MM.1S (cell line): Measurements from ENCODE around the gene CHI3L1.

Source experiments
- DNase-seq: peaks from one replicate; pipeline ENCODE4 v3.0.0-alpha.2; 2015
- H2AFZ ChIP-seq: fragments of 300-600 bp; sonication (generic); 2 replicates; pipeline ENCODE4 v1.6.0; 2016; ENCODE audit warnings: antibody characterized with exemption, low read length
- H3F3A ChIP-seq: fragments of 300-600 bp; sonication (generic); 2 replicates; pipeline ENCODE4 v1.6.1; 2016; ENCODE audit warnings: mild to moderate bottlenecking, antibody characterized with exemption, low read length, moderate library complexity, mixed read lengths; ENCODE audit not compliant: insufficient read depth
- H3K27ac ChIP-seq: fragments of 300-600 bp; sonication (generic); 2 replicates; pipeline ENCODE4 v1.5.1; 2016; ENCODE audit warnings: mild to moderate bottlenecking, low read length
- H3K27me3 ChIP-seq: fragments of 300-600 bp; sonication (generic); replicated peaks from 2 replicates; pipeline ENCODE4 v1.6.0; 2016; ENCODE audit warnings: low read length; ENCODE audit not compliant: insufficient read depth
- H3K36me3 ChIP-seq: fragments of 300-600 bp; sonication (generic); replicated peaks from 2 replicates; pipeline ENCODE4 v1.6.1; 2016; ENCODE audit warnings: mild to moderate bottlenecking, low read length, mixed read lengths; ENCODE audit not compliant: insufficient read depth
- H3K4me1 ChIP-seq: fragments of 300-600 bp; sonication (generic); 2 replicates; pipeline ENCODE4 v1.6.1; 2016; ENCODE audit warnings: low read length, mixed read lengths
- H3K4me2 ChIP-seq: fragments of 300-600 bp; sonication (generic); 2 replicates; pipeline ENCODE4 v1.6.0; 2016; ENCODE audit warnings: low read depth, low read length
- H3K4me3 ChIP-seq: fragments of 300-600 bp; sonication (generic); 2 replicates; pipeline ENCODE4 v1.5.1; 2016; ENCODE audit warnings: low read length, mixed read lengths
- H3K79me2 ChIP-seq: fragments of 300-600 bp; sonication (generic); 2 replicates; pipeline ENCODE4 v1.6.1; 2016; ENCODE audit warnings: mixed run types, low read length, mixed read lengths
- H3K9ac ChIP-seq: fragments of 300-600 bp; sonication (generic); 2 replicates; pipeline ENCODE4 v1.6.1; 2016; ENCODE audit warnings: low read length, mixed read lengths
- H3K9me2 ChIP-seq: fragments of 300-600 bp; sonication (generic); replicated peaks from 2 replicates; pipeline ENCODE4 v1.6.1; 2016; ENCODE audit warnings: mild to moderate bottlenecking, low read length, mixed read lengths; ENCODE audit not compliant: insufficient read depth
- H3K9me3 ChIP-seq: fragments of 300-600 bp; sonication (generic); replicated peaks from 2 replicates; pipeline ENCODE4 v1.6.1; 2016; ENCODE audit warnings: mild to moderate bottlenecking, low read length, mixed read lengths; ENCODE audit not compliant: insufficient read depth
- H4K20me1 ChIP-seq: fragments of 300-600 bp; sonication (generic); 2 replicates; pipeline ENCODE4 v1.6.1; 2016; ENCODE audit warnings: mild to moderate bottlenecking, low read length, moderate library complexity, mixed read lengths; ENCODE audit not compliant: insufficient read depth
- EZH2 ChIP-seq: fragments of 300-600 bp; sonication (generic); optimal IDR thresholded peaks from 2 replicates; pipeline ENCODE3; 2017; ENCODE audit warnings: low read depth, mild to moderate bottlenecking, antibody characterized with exemption, low read length, mixed read lengths
- EZH2phosphoT487 ChIP-seq: fragments of 300-600 bp; sonication (generic); IDR thresholded peaks from 2 replicates; pipeline ENCODE4 v1.6.1; 2018; ENCODE audit warnings: antibody characterized with exemption, low read length
- TF ChIP-seq, protein P1 (sequence below): fragments of 300-600 bp; sonication (generic); IDR thresholded peaks from 2 replicates; pipeline ENCODE4 v1.5.1; 2016; ENCODE audit warnings: antibody characterized with exemption, low read length, mixed read lengths

Gene CHI3L1

DNA sequence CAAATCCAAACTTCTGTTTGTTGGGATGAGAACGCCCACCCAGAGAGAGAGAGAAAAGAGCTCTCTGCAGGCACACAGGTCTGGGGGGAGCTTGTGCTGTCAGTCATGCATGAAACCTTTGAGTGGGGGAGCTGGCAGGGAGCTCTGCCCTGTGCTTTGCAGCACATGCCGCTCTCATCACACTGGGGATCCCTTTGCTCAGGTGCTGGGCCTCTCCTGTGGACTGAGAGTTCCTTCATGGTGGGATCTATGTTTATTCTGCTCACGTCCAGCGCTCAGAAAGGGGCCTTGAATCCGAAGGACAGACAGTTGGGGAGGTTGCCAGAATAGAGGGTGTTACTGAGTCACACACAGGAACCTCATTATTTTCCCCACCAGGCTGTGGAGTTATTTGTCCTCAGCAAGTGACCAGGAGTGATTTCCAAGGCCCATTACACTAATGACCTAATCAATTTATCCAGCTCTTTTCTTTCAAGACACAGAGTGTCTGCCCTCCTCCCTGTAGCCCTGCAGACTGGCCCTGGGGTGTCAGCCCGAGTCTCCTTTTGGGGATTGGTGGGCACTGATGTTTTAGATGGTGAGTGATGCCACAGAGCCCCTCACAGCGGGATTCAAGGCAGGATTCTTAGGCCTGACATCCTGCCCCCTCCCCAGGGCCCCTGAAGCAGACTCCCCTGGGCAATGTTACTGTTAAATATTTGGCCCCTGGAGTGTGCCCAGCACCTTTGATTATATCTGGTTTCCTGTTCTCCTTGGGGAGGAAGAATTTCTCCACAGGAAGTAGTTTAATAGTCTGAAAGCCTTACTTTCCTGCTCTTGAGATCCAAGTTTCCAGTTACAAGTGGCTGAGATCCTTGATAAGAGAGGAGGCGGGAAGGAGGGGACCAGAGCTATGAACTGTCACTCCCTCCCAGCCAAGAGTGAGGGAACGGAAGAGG is 33.2 kb downstream of the CHI3L1 start:
- DNase-seq: no peak
- no peaks in the 10 kb centered on the region for H3F3A ChIP-seq

DNA sequence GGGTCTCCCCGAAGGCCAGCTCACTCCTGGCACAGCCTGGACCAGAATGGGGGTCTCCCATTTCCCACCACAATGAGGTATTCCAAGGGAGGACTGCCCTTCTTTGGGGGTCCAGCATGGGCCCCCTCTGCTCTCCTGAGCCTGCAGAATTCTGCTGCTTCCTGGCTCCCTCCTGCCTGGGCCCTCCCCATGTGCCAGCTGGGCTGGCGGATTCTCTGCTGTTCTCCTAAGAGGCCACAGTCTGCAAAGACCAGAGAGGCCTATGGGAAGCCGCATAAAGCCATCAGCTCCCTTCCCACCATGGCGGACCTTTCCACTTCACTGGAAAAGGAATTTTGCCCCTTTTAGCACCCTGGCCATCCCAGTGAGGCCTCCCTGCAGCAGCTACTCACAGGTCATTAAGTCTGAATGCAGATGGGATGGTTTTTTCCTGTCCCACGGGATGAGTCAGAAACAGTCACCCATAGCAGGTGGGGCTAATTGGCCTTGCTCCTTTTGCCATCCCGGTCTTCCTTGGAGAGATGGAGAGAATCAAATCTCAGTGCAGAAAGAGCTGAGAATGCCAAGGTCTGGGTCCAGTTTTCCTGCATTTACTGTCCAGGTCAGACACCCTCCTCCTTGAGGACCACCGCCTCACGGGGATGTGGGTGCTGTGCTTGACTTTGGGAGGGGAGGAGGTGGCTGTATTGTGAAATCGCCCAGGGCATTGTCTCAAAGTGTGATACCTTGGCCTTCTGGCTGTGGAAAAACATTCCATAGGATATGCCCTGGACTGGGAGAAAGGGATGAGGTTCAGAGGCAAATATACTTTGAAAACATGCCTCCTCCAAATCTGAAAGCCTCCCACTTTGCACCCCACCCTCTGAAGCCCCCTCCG is 34.1 kb downstream of the CHI3L1 start:
- Histone ChIP-seq H3K4me2 (no peak overlapping the region), H3K9me2 (no peaks in the 10 kb centered on the region), H2AFZ (no peak overlapping the region), H3K79me2 (no peaks in the 10 kb centered on the region), H3K27me3 (no peaks in the 10 kb centered on the region), H3K9ac (no peak overlapping the region), H3K27ac (no peak overlapping the region), H3K36me3 (no peaks in the 10 kb centered on the region), H3F3A (no peaks in the 10 kb centered on the region), H4K20me1 (no peaks in the 10 kb centered on the region), H3K9me3 (no peaks in the 10 kb centered on the region), H3K4me3 (no peak overlapping the region), H3K4me1 (no peaks in the 10 kb centered on the region)
- TF ChIP-seq EZH2phosphoT487: no peak
- no peak for TF ChIP-seq EZH2
- TF ChIP-seq, protein P1, sequence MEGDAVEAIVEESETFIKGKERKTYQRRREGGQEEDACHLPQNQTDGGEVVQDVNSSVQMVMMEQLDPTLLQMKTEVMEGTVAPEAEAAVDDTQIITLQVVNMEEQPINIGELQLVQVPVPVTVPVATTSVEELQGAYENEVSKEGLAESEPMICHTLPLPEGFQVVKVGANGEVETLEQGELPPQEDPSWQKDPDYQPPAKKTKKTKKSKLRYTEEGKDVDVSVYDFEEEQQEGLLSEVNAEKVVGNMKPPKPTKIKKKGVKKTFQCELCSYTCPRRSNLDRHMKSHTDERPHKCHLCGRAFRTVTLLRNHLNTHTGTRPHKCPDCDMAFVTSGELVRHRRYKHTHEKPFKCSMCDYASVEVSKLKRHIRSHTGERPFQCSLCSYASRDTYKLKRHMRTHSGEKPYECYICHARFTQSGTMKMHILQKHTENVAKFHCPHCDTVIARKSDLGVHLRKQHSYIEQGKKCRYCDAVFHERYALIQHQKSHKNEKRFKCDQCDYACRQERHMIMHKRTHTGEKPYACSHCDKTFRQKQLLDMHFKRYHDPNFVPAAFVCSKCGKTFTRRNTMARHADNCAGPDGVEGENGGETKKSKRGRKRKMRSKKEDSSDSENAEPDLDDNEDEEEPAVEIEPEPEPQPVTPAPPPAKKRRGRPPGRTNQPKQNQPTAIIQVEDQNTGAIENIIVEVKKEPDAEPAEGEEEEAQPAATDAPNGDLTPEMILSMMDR: no peak
- DNase-seq: no peak

More for the DNA sequence above, 33.2 kb downstream of the CHI3L1 start:
- Histone ChIP-seq H3K4me1 (no peaks in the 10 kb centered on the region), H3K27me3 (no peaks in the 10 kb centered on the region), H4K20me1 (no peaks in the 10 kb centered on the region), H3K9me2 (no peaks in the 10 kb centered on the region), H2AFZ (no peak overlapping the region), H3K27ac (no peak overlapping the region), H3K4me3 (no peak overlapping the region), H3K36me3 (no peaks in the 10 kb centered on the region), H3K4me2 (no peak overlapping the region), H3K9ac (no peak overlapping the region), H3K9me3 (no peaks in the 10 kb centered on the region), H3K79me2 (no peaks in the 10 kb centered on the region)
- TF ChIP-seq EZH2: no peak
- TF ChIP-seq EZH2phosphoT487: no peak
- TF ChIP-seq, protein P1: no peak

DNA sequence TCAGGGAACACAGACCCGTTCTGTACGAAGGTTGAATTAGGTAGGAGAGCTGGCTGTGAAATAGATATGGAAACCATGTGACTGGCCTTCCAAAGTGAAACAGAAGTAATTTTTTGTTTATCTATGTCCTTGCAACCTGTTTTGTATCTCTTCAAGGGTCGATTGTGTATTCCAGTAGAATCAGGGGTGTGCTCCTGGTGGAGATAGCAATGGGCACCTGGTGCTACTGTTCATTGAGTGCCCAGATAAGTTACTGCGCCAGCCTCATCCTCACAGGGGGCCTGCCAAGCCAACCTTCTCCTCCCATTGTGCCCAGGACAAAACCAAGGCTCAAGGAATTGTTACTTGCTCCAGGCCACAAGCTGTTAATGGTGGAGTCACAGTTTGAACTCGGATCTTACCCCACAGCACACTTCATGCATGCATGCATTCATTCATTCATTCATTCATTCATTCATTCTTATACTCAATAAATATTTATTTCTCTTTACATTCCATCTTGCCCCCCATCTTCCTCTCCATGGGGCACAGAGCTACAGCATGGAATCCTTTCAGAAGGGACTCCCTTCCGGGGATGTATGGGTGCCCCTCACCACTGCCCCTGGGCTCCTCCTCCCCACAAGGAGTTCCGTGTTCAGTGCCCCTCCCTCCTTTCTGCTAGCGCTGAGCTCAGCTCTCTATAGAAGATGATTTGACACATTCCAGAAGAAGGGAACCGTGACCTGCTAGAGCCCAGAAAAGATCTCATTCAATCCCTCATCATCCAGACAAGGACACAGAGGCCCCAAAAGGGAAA is 34.9 kb downstream of the CHI3L1 start:
- no peak for DNase-seq
- H3K4me1 ChIP-seq: no peaks in the 10 kb centered on the region

More for the DNA sequence above, 34.9 kb downstream of the CHI3L1 start:
- no peak overlapping the region for H3K4me2 ChIP-seq
- H3K9me2 ChIP-seq: no peaks in the 10 kb centered on the region
- no peaks in the 10 kb centered on the region for H3F3A ChIP-seq
- H3K36me3 ChIP-seq: no peaks in the 10 kb centered on the region
- no peaks in the 10 kb centered on the region for H4K20me1 ChIP-seq
- no peak overlapping the region for H3K27ac ChIP-seq
- H3K79me2 ChIP-seq: no peaks in the 10 kb centered on the region
- H3K27me3 ChIP-seq: no peaks in the 10 kb centered on the region
- H3K9me3 ChIP-seq: no peaks in the 10 kb centered on the region
- TF ChIP-seq EZH2phosphoT487: no peak
- H2AFZ ChIP-seq: no peak overlapping the region
- H3K9ac ChIP-seq: no peak overlapping the region
- no peak overlapping the region for H3K4me3 ChIP-seq
